OCI-LY1 (cell line): ENCODE results near the gene FAM107B.
A peak's percentile ranks its signal among the peaks of the same experiment; 100 is the strongest.

Experiments used
- H2AFZ ChIP-seq: fragments of 200-600 bp; sonication (generic), shearing (Covaris generic); 2 replicates; pipeline ENCODE4 v1.6.0; 2014; ENCODE audit warnings: antibody characterized with exemption, mild to moderate bottlenecking, low read length
- H3F3A ChIP-seq: fragments of 200-600 bp; sonication (generic), shearing (Covaris generic); 2 replicates; pipeline ENCODE4 v1.6.0; 2014; ENCODE audit warnings: mild to moderate bottlenecking, antibody characterized with exemption, low read length, moderate library complexity; ENCODE audit not compliant: insufficient read depth
- H3K27ac ChIP-seq: fragments of 200-600 bp; sonication (generic); 2 replicates; pipeline ENCODE4 v1.5.1; 2014; ENCODE audit warnings: low read length, mixed run types, mild to moderate bottlenecking, low read depth; ENCODE audit not compliant: poor library complexity, severe bottlenecking
- H3K27me3 ChIP-seq: fragments of 200-600 bp; sonication (generic); 2 replicates; pipeline ENCODE4 v1.6.0; 2014; ENCODE audit warnings: antibody characterized with exemption, mild to moderate bottlenecking, low read length, moderate library complexity; ENCODE audit not compliant: insufficient read depth
- H3K36me3 ChIP-seq: fragments of 200-600 bp; sonication (generic); 2 replicates; pipeline ENCODE4 v1.6.1; 2014; ENCODE audit warnings: mild to moderate bottlenecking, antibody characterized with exemption, low read length, moderate library complexity, mixed read lengths; ENCODE audit not compliant: insufficient read depth
- H3K4me1 ChIP-seq: fragments of 200-600 bp; sonication (generic); 2 replicates; pipeline ENCODE4 v1.5.1; 2014; ENCODE audit warnings: mild to moderate bottlenecking, low read length, moderate library complexity; ENCODE audit not compliant: insufficient read depth, severe bottlenecking
- H3K4me2 ChIP-seq: fragments of 200-600 bp; sonication (generic), shearing (Covaris generic); 2 replicates; pipeline ENCODE4 v1.6.1; 2014; ENCODE audit warnings: low read length
- H3K4me3 ChIP-seq: fragments of 200-600 bp; sonication (generic); 2 replicates; pipeline ENCODE4 v1.5.1; 2014; ENCODE audit warnings: low read length, low read depth, mild to moderate bottlenecking, mixed read lengths; ENCODE audit not compliant: poor library complexity, severe bottlenecking
- H3K79me2 ChIP-seq: fragments of 200-600 bp; shearing (Covaris generic); 2 replicates; pipeline ENCODE4 v1.6.1; 2016; ENCODE audit warnings: mixed run types, low read length, mixed read lengths; ENCODE audit not compliant: insufficient read depth
- H3K9ac ChIP-seq: fragments of 200-600 bp; sonication (generic), shearing (Covaris generic); 2 replicates; pipeline ENCODE4 v1.6.1; 2014; ENCODE audit warnings: mild to moderate bottlenecking, low read length, mixed read lengths
- H3K9me2 ChIP-seq: fragments of 200-600 bp; sonication (generic), shearing (Covaris generic); 2 replicates; pipeline ENCODE4 v1.6.1; 2014; ENCODE audit warnings: low read depth, mild to moderate bottlenecking, low read length, mixed read lengths
- H3K9me3 ChIP-seq: fragments of 200-600 bp; shearing (Covaris generic); 2 replicates; pipeline ENCODE4 v1.6.1; 2014; ENCODE audit warnings: low read length, mixed read lengths
- H4K20me1 ChIP-seq: fragments of 200-600 bp; sonication (generic), shearing (Covaris generic); 2 replicates; pipeline ENCODE4 v1.6.0; 2016; ENCODE audit warnings: mild to moderate bottlenecking, low read length; ENCODE audit not compliant: insufficient read depth
- EZH2 ChIP-seq: fragments of 200-600 bp; sonication (generic), shearing (Covaris generic); IDR thresholded peaks from 2 replicates; pipeline ENCODE4 v1.8.0; 2017; ENCODE audit warnings: borderline replicate concordance, mixed run types, mild to moderate bottlenecking, antibody characterized with exemption, low read length, moderate library complexity, mixed read lengths
- TF ChIP-seq, protein P1 (sequence below): fragments of 200-600 bp; sonication (generic), shearing (Covaris generic); IDR thresholded peaks from 2 replicates; pipeline ENCODE4 v1.5.1; 2017; ENCODE audit warnings: mild to moderate bottlenecking, antibody characterized with exemption, low read length, moderate library complexity, mixed read lengths

Gene FAM107B

GRCh38 chr10:14545827-14546226, 228.9 kb downstream of the FAM107B start:
- Histone ChIP-seq H3K79me2 (peaks cover 90% of the 10 kb centered on the region), H3K27ac (peak overlapping the region; percentile 69), H3K27me3 (no peaks in the 10 kb centered on the region), H2AFZ (no peak overlapping the region), H3K9me3 (no peaks in the 10 kb centered on the region), H3K36me3 (peaks cover 54% of the 10 kb centered on the region), H3K9ac (no peak overlapping the region), H3K4me2 (peak overlapping the region; percentile 31; the same call in 1 of the 2 replicates), H4K20me1 (no peaks in the 10 kb centered on the region), H3K9me2 (no peaks in the 10 kb centered on the region), H3F3A (no peaks in the 10 kb centered on the region), H3K4me1 (peaks cover 73% of the 10 kb centered on the region), H3K4me3 (no peak overlapping the region)
- no peak for TF ChIP-seq EZH2
- TF ChIP-seq, protein P1, sequence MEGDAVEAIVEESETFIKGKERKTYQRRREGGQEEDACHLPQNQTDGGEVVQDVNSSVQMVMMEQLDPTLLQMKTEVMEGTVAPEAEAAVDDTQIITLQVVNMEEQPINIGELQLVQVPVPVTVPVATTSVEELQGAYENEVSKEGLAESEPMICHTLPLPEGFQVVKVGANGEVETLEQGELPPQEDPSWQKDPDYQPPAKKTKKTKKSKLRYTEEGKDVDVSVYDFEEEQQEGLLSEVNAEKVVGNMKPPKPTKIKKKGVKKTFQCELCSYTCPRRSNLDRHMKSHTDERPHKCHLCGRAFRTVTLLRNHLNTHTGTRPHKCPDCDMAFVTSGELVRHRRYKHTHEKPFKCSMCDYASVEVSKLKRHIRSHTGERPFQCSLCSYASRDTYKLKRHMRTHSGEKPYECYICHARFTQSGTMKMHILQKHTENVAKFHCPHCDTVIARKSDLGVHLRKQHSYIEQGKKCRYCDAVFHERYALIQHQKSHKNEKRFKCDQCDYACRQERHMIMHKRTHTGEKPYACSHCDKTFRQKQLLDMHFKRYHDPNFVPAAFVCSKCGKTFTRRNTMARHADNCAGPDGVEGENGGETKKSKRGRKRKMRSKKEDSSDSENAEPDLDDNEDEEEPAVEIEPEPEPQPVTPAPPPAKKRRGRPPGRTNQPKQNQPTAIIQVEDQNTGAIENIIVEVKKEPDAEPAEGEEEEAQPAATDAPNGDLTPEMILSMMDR, result no peak

DNA sequence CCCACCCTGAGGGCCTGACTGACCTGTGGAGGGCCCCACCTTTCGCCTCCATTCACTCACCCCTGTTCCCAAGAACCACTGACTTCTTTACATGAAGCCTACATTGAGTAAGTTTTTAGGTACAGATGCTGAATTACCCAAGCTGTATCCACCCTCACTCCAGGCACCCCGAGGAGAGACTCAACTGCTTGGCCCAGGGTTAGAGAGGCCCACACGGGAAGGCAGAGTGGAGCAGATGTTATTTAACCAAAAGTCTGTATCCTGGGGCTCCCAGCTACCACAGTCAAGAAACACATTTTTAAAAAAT, 230.8 kb downstream of the FAM107B start:
- Histone ChIP-seq H3K4me2 (peak overlapping the region; percentile 36; the same call in 1 of the 2 replicates), H2AFZ (no peak overlapping the region), H3K79me2 (peaks cover 87% of the 10 kb centered on the region), H4K20me1 (no peaks in the 10 kb centered on the region), H3K4me1 (peaks cover 60% of the 10 kb centered on the region), H3K9ac (no peak overlapping the region; the same call in 1 of the 2 replicates), H3K4me3 (no peak overlapping the region), H3K27me3 (no peaks in the 10 kb centered on the region), H3F3A (no peaks in the 10 kb centered on the region), H3K9me2 (no peaks in the 10 kb centered on the region), H3K27ac (peak overlapping the region; percentile 67), H3K36me3 (peaks cover 60% of the 10 kb centered on the region), H3K9me3 (no peaks in the 10 kb centered on the region)
- TF ChIP-seq, protein P1, result no peak
- TF ChIP-seq EZH2, result no peak

DNA sequence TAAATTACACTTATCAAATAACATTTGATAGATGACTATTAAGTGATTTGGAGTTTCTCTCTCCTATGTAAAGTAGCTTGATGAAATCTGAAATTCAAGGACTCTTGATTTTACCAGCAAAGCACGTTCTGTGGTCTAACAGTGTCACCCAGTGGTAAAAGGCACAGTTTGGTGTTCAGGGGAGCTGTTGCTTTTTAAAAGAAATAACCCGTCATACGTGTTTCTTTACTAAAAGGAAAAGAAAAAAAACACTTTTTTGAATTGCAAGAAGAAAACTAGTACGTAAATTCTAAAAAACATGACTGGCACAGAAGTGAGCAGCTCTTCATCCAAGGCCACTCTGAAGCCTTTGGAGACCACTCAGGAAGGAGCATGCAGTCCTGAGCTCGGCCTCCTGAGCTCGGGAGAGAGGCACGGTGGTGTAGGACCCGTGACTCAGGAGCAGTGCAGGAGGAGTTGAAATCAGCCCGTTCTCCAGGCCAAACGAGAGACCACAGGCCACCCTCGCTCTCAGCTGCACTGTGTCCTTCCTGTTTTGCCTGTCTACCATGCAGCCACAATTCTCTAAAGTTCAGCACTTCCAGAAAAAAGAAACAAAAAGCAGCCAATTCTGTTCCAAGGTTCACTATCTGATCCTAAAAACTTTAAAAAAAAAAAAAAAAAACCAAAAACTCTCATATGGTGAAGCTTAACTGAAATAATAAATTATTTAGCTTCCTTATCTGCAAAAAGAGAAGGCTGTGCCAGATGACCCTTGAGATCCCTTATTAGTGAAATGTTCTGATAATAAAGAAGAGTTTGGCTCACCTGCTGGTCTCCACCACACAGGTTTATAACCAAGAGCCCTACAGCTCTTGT, 231.4 kb downstream of the FAM107B start:
- peak overlapping the region; percentile 67 for H3K27ac ChIP-seq
- H3K4me2 ChIP-seq, result peak overlapping the region; percentile 36; the same call in 1 of the 2 replicates
- no peak overlapping the region for H2AFZ ChIP-seq
- no peaks in the 10 kb centered on the region for H3K27me3 ChIP-seq
- H4K20me1 ChIP-seq, result no peaks in the 10 kb centered on the region
- H3K9me3 ChIP-seq, result no peaks in the 10 kb centered on the region
- peaks cover 64% of the 10 kb centered on the region for H3K36me3 ChIP-seq
- TF ChIP-seq, protein P1, result peak; percentile 31; the same call in 1 of the 2 replicates
- no peak for TF ChIP-seq EZH2
- peak overlapping the region; percentile 23; the same call in 1 of the 2 replicates for H3K9ac ChIP-seq
- H3K4me1 ChIP-seq, result peaks cover 54% of the 10 kb centered on the region
- no peak overlapping the region for H3K4me3 ChIP-seq
- H3F3A ChIP-seq, result no peaks in the 10 kb centered on the region
- H3K9me2 ChIP-seq, result no peaks in the 10 kb centered on the region
- peaks cover 89% of the 10 kb centered on the region for H3K79me2 ChIP-seq
